ENCODE data around the gene FADS2. TPM values are rescaled to one million over a fixed set of nuclear protein-coding genes. Genes with fewer than 3 reads are reported as not detected.

The FADS2 gene
- total and polyA plus RNA-seq, 10 of the 15 experiments (the other 5 are each of a cell fraction or from before 2014, with no cell fraction given): 3.3 to 313 (median 149) TPM

DNA sequence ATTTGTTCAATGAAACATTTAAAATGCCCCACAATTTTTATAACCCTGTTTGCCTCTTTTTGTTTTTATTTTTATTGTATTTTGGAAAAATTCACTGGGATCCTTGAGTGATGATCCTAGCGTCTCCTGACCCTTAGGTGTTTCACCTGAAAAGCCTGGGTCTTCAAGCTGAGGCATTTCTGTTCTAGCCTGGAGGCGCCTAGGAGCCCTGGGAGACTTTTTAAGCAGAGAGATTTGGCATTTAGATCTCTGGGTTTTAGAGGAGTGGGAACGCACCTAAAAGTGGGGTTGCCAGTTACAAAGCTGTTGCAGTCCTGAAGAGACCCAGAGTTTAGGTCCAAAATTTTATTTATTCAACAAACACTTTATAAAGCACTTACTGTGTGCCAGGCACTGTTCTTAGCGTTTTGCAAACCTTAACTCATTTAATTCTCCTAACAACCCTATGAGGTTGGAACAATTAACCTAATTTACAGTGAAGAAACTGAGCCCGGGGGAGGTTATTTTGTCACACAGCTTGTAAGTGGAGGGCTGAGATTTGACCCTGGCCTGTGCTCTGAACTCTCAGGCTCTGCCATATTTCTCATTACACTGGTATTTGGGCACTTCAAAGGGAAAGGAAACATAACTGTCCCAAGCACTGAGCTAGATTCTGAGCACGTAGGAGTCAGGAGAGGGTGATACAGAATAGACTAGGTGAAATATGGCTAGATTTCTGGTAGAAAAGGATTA, 10.5 kb upstream of the FADS2 start:
- no peak for TF ChIP-seq IKZF1 (conservative IDR thresholded peaks at IDR 0.05)
- BruUV-seq (replicated peaks): TSS peak; percentile 56
- POLR2A ChIA-PET: interaction anchor here (0.6 to 9.9 kb wide), 6 partner anchors 12 to 150 kb away, joined by 3 to 167 read pairs (median 55); partner anchors contain the start of genes FADS2, FEN1, FTH1 and TMEM258
- H3K4me3 ChIP-seq: peak overlapping the region; percentile 81
- H3K4me1 ChIP-seq (ENCODE audit: control insufficient read depth, insufficient read depth, low read length): peaks cover 3% of the 10 kb centered on the region; the same call in 1 of the 2 replicates
- H3K9me3 ChIP-seq (replicated peaks; ENCODE audit: control insufficient read depth, insufficient read depth, low read length): no peaks in the 10 kb centered on the region
- no peak for FAIRE-seq
- no peak for ATAC-seq
- intact Hi-C loops (cut with micrococcal nuclease; ENCODE audit: unreplicated experiment): no loop called here
- H3K4me2 ChIP-seq (ENCODE audit: control insufficient read depth, insufficient read depth): peak overlapping the region; percentile 95
- no peaks in the 10 kb centered on the region for H3K27me3 ChIP-seq (replicated peaks in 1 of 2; ENCODE audit: control insufficient read depth in 2 of 2, insufficient read depth in 2 of 2, low read length in 1 of 2)
- WGBS (ENCODE audit: insufficient coverage, insufficient replicate concordance, low lambda C conversion rate, missing lambda C conversion rate): 67% methylated on average over 6 of the region's 6 CpGs
- peak overlapping the region; percentile 89; the same call in 1 of the 2 replicates for H3K9ac ChIP-seq (ENCODE audit: control insufficient read depth, insufficient read depth, low read length)
- no peak for DNase-seq (ENCODE audit: low read depth, low spot score)
- no peak overlapping the region for H3K27ac ChIP-seq (ENCODE audit: control insufficient read depth, insufficient read depth)
- no peaks in the 10 kb centered on the region for H3K36me3 ChIP-seq (ENCODE audit: control insufficient read depth in 2 of 2, insufficient read depth in 2 of 2, low read length in 1 of 2)
- H4K20me1 ChIP-seq (ENCODE audit: control insufficient read depth, insufficient read depth): no peaks in the 10 kb centered on the region
- SMC1A ChIA-PET (ENCODE audit: uncharacterized antibody, unreplicated experiment): interaction anchor here (0.7 to 5.1 kb wide), 7 partner anchors 12 to 155 kb away, joined by 3 to 67 read pairs (median 3); partner anchors contain the start of gene FADS2
- RAD21 ChIA-PET (ENCODE audit: unreplicated experiment): interaction anchor here (1.0 to 5.4 kb wide), 4 partner anchors 11 to 151 kb away, joined by 3 to 51 read pairs (median 6); partner anchors contain the start of gene FADS2
- CTCF ChIA-PET: interaction anchor here (0.5 to 10.8 kb wide), 10 partner anchors 10 to 290 kb away, joined by 3 to 141 read pairs (median 4); partner anchors contain the start of genes FADS2, FEN1, FTH1 and TMEM258
- peaks cover 21% of the 10 kb centered on the region for H3K79me2 ChIP-seq (ENCODE audit: control insufficient read depth, insufficient read depth, low read length)
- in situ Hi-C loops (cut with MboI): no loop called here
- H2AFZ ChIP-seq (ENCODE audit: control insufficient read depth, low read depth, low read length): peak overlapping the region; percentile 83

DNA sequence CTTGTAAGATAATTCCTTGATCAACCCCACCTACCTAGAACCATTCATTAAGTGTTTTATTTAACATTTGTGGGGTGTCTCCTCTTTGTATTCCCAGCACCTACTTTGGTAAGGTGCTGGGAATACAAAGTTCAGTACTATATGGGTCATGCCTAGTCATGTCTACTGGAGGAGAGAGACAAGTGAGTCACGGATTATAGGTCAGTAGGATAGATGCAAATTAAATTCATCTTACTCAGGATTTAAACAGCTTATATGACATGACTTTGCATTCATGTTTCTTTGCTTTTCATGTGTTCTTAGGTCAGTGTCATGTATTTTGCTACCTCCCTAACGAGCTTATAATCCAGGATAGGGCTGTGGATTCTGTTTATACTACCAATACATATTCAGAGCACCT, 7.9 kb upstream of the FADS2 start:
- no peak overlapping the region for H3K9ac ChIP-seq (ENCODE audit: control insufficient read depth, insufficient read depth, low read length)
- FAIRE-seq (no peak), DNase-seq (ENCODE audit: low read depth, low spot score) (no peak), ATAC-seq (no peak)
- no peaks in the 10 kb centered on the region for H4K20me1 ChIP-seq (ENCODE audit: control insufficient read depth, insufficient read depth)
- H2AFZ ChIP-seq (ENCODE audit: control insufficient read depth, low read depth, low read length): no peak overlapping the region
- ChIA-PET RAD21 (ENCODE audit: unreplicated experiment) (interaction anchor here (0.6 kb wide), 1 partner anchor 128 kb away, joined by 3 read pairs; no protein-coding TSS in a partner anchor), CTCF (interaction anchor here (0.7 to 1.3 kb wide), 2 partner anchors 8 to 22 kb away, joined by 3 read pairs; no protein-coding TSS in a partner anchor), SMC1A (ENCODE audit: uncharacterized antibody, unreplicated experiment) (interaction anchor here (1.1 kb wide), 1 partner anchor 11 kb away, joined by 3 read pairs; no protein-coding TSS in a partner anchor), POLR2A (interaction anchor here (1.0 to 9.9 kb wide), 3 partner anchors 9 to 153 kb away, joined by 4 to 167 read pairs (median 10); partner anchors contain the start of gene FADS2)
- no peaks in the 10 kb centered on the region for H3K36me3 ChIP-seq (ENCODE audit: control insufficient read depth in 2 of 2, insufficient read depth in 2 of 2, low read length in 1 of 2)
- H3K4me3 ChIP-seq: no peak overlapping the region
- no peak overlapping the region for H3K4me2 ChIP-seq (ENCODE audit: control insufficient read depth, insufficient read depth)
- BruUV-seq (replicated peaks): no TSS peak
- no peaks in the 10 kb centered on the region for H3K9me3 ChIP-seq (replicated peaks; ENCODE audit: control insufficient read depth, insufficient read depth, low read length)
- in situ Hi-C loops (cut with MboI): no loop called here
- H3K27ac ChIP-seq (ENCODE audit: control insufficient read depth, insufficient read depth): no peak overlapping the region
- WGBS (ENCODE audit: insufficient coverage, insufficient replicate concordance, low lambda C conversion rate, missing lambda C conversion rate): 33% methylated on average over 2 of the region's 2 CpGs
- peaks cover 15% of the 10 kb centered on the region for H3K79me2 ChIP-seq (ENCODE audit: control insufficient read depth, insufficient read depth, low read length)
- intact Hi-C loops (cut with micrococcal nuclease; ENCODE audit: unreplicated experiment): no loop called here
- H3K4me1 ChIP-seq (ENCODE audit: control insufficient read depth, insufficient read depth, low read length): peaks cover 3% of the 10 kb centered on the region; the same call in 1 of the 2 replicates
- H3K27me3 ChIP-seq (replicated peaks in 1 of 2; ENCODE audit: control insufficient read depth in 2 of 2, insufficient read depth in 2 of 2, low read length in 1 of 2): no peaks in the 10 kb centered on the region
- TF ChIP-seq JUNB (IDR thresholded peaks at IDR 0.05) (no peak), SPI1 (IDR thresholded peaks at IDR 0.05; ENCODE audit: borderline replicate concordance, insufficient read depth, low read depth, low read length) (no peak), CHD2 (IDR thresholded peaks at IDR 0.05; ENCODE audit: borderline replicate concordance, low read depth, low read length) (no peak), HDAC2 (IDR thresholded peaks at IDR 0.05) (no peak), SMC3 (IDR thresholded peaks at IDR 0.05; ENCODE audit: borderline replicate concordance, low read length) (no peak)
- TF ChIP-seq, protein P1, sequence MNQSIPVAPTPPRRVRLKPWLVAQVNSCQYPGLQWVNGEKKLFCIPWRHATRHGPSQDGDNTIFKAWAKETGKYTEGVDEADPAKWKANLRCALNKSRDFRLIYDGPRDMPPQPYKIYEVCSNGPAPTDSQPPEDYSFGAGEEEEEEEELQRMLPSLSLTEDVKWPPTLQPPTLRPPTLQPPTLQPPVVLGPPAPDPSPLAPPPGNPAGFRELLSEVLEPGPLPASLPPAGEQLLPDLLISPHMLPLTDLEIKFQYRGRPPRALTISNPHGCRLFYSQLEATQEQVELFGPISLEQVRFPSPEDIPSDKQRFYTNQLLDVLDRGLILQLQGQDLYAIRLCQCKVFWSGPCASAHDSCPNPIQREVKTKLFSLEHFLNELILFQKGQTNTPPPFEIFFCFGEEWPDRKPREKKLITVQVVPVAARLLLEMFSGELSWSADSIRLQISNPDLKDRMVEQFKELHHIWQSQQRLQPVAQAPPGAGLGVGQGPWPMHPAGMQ (IDR thresholded peaks at IDR 0.05; ENCODE audit: borderline replicate concordance): no peak
- TF ChIP-seq, protein P2, sequence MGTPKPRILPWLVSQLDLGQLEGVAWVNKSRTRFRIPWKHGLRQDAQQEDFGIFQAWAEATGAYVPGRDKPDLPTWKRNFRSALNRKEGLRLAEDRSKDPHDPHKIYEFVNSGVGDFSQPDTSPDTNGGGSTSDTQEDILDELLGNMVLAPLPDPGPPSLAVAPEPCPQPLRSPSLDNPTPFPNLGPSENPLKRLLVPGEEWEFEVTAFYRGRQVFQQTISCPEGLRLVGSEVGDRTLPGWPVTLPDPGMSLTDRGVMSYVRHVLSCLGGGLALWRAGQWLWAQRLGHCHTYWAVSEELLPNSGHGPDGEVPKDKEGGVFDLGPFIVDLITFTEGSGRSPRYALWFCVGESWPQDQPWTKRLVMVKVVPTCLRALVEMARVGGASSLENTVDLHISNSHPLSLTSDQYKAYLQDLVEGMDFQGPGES (IDR thresholded peaks at IDR 0.05): no peak

Measured in GM12878 (cell line).